ENCODE results near the gene ETNK1.

- TF ChIP-seq POLR2AphosphoS5 (IDR thresholded peaks at IDR 0.05) (no peak), CTCF (IDR thresholded peaks at IDR 0.05) (no peak), EP300 (IDR thresholded peaks at IDR 0.05) (no peak), POLR2A (IDR thresholded peaks at IDR 0.05) (no peak)
Observed at GRCh38 chr12:22670762-22671161, 45.8 kb downstream of the ETNK1 start.

Data from sigmoid colon (tissue), 4 donors.